NCI-H2107 treated with DMSO at 0.1 percent for 48 hours (cell line): ENCODE results near the gene PHACTR1.

Source experiments
- DNase-seq: peaks from one replicate; lab custom pipeline; 2025; ENCODE audit not compliant: unreplicated experiment; lab: John Stamatoyannopoulos, UW

Gene PHACTR1

GRCh38 chr6:13014504-13015378 is 298.2 kb downstream of the PHACTR1 start:
- DNase-seq, result no peak

- DNase-seq, result no peak
Observed at GRCh38 chr6:13015379-13015681, 298.8 kb downstream of the PHACTR1 start.

DNA sequence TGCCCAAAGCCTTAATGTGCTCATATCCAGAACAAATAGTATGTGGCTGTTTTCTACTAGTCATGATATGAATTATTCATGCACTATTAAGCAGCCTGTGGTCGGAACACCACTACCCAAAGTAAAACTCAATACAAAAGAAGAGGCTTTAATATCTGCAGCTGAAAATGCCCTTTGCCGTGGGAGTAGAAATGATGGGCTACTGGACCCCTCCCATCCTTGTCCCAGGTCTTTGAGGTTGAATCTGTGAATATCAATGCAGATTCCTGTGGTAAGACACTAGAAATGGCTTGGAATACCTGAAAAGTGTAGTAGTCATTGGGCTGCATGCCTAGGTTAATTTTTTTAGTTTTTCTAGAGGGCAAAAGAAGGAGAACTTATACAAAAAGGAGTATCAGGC is 308.0 kb downstream of the PHACTR1 start:
- DNase-seq, result no peak

- no peak for DNase-seq
Observed at GRCh38 chr6:13025893-13026499, 309.4 kb downstream of the PHACTR1 start.

DNA sequence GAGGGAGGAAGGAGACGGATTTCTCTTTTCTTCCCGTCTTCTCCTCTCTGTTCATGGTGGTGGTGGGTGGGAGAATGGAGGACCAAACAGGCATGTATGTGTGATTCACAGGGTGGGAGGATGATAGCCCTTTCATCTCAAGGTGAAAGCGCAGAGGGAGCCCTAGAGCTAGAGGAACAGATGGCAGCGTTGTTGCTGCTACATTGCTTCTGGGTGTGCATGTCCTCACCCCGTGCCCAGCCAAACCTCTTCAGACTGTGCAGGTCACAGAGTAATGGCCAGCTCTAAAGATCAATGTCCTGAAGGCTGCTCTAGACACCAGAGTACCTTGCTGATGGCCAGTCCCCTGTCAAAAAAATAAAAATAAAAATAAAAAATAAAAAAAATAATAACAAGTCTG is 310.0 kb downstream of the PHACTR1 start:
- DNase-seq, result no peak

DNA sequence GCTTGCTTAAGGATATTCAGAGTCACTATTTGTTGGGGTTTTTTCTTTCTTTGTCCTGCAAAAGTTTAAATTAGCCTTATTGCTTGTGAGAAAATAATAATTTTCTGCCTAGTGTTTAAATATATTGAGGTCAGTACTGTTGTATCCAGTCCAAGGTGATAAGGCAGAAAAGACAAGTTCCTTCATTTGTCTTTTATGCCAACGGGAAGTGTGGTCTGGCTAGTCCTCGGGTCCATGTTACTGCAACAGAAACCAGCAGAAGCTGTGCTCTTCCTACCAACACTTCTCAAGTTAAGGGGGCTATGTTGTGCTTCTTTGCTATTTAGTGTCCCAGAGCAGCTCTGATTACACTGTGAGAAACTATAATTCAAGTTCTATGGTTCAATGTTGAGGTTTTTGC is 310.6 kb downstream of the PHACTR1 start:
- no peak for DNase-seq

- DNase-seq, result no peak
Observed at GRCh38 chr6:13030396-13030795, 313.8 kb downstream of the PHACTR1 start.

DNA sequence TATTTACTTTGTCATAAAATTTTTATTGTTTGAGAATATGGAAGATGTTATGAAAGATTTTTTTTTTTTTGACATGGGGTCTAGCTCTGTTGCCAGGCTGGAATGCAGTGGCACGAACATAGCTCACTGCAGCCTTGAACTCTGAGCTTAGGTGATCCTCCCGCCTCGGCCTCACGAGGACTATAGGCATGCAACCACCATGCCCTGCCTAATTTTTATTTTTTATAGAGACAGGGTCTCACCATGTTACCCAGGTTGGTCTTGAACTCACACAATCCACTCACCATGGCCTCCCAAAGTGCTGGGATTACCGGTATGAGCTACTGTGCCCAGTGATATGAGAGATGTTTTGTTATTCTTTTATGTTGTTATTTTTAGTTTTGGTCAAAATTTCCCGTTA is 316.0 kb downstream of the PHACTR1 start:
- DNase-seq, result no peak

- no peak for DNase-seq
Observed at GRCh38 chr6:13033145-13033544, 316.6 kb downstream of the PHACTR1 start.

DNA sequence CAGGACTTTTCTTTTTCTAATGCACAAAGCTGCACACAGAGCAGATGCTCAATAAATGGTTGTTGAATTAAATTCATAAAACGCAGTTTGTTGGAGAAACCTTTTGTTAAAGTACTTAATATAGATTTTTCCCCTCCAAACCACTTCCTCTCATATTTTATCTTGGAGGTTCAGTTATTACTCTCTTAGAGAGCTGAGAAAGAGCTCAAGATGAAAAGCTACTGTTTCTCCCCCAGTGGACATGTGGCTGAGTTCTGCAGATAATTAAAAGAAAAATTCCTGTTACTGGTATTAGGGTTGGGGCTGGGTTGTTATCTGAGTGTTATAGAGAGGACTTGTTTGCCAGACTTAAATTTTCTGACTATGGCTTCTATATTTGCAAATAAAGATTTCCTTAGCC is 317.7 kb downstream of the PHACTR1 start:
- DNase-seq, result no peak

GRCh38 chr6:13035606-13036005 is 319.0 kb downstream of the PHACTR1 start:
- no peak for DNase-seq

DNA sequence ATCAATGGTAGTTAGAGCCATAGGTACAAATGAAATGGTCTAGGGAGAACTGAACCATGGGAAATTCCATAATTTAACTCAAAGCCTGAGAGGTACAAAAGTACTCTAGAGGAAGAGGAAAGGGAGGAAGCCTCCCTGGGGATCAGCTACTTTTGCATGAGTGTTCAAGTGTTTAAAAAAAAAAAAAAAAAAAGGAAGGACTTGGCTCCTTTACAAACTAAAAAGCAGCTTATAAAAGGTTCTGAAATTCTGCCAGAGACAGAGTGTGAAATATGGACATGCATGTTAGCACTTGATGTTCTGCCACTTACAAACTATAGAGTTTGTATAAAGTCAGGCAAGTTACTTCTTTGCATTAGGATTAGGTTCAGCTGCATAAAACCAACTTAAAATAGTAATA is 321.7 kb downstream of the PHACTR1 start:
- no peak for DNase-seq

DNA sequence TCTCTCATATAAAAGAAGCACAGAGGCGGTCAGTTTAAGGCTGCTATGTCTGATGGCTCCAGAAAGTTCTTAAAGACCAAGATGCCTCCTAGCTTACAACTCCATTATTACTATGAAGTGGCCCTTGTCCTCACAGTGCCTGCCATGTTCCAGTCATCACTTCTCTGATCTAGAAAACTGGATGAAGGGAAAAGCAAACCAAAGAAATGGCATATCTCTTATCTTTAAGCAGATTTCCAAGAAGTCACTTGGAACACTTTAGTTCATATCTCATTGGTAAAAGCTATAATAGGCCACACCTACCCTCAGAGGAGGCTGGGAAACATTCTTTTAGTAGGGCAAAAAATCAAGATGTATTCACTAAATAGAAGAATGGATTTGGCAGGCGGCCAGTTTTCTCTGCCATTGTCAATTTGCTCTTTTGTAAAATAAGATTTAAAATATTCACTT is 322.2 kb downstream of the PHACTR1 start:
- no peak for DNase-seq

- no peak for DNase-seq
Observed at GRCh38 chr6:13044390-13044789, 327.8 kb downstream of the PHACTR1 start.

- no peak for DNase-seq
Observed at GRCh38 chr6:13044896-13045295, 328.3 kb downstream of the PHACTR1 start.

GRCh38 chr6:13045676-13046075 is 329.1 kb downstream of the PHACTR1 start:
- DNase-seq, result no peak

DNA sequence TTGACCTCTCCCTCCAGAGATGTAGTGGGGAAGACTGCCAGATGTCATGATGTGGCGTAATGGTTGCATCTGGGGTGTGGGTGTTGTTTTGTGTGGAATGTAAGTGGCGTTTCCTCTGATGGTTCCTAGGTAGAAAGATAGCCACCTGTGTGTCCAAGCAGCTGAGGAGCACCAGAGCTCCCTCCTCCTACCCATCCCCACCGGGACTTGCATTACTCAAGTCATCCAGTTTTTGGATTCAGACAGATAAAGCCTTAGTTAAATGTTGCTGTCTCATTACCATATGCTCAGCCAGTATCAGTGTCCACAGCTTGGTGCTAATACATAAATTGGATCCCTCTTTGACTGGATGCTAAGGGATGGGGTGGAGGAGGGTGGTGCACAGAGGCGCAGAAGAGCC is 329.5 kb downstream of the PHACTR1 start:
- DNase-seq, result no peak

DNA sequence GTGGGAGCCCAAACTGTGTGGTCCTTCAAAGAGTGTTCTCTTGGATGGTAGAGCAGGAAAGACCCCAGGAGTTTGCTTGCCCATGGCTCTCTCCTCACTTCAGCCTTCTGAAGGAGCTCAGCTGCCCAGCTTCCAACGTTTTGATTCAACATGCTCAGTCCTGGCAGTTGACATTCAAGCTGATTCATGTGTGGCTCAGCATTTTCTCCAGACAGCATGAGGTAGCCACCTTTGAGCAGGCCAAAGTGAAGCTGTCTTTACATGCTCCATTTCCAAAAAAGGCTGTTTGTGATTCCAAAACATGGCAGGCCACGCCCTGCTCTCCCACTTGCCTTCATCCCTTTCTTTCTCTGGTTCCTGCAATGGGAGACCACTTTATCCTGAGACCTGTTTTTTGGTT is 331.5 kb downstream of the PHACTR1 start:
- no peak for DNase-seq

DNA sequence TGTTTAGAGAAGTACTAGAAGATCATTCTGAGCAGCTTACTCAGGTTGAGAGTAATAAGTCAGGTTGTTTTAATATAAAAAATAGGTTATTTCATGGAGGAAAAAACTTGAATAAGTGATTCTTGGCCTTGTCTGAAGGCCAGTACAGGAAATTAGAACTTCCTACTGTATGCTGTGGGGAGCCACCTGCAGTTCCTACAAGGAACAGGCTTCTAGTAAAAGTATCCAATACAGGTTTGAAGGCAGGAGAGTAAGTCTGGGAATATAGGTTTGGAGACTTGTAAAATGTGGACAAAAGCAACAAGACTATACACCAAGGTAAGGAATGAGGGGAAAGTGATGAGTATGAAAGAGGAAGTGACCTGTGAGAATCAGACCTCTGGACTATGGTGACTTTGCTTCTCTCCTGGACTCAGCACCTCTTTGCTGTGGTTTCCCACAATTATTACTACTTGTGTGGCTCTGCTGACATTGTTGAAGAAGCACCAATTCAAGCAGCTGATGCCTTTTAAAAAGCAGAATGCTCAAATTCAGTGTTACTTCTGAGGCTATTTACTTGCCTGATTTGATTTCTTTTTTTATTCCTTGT is 333.2 kb downstream of the PHACTR1 start:
- no peak for DNase-seq

DNA sequence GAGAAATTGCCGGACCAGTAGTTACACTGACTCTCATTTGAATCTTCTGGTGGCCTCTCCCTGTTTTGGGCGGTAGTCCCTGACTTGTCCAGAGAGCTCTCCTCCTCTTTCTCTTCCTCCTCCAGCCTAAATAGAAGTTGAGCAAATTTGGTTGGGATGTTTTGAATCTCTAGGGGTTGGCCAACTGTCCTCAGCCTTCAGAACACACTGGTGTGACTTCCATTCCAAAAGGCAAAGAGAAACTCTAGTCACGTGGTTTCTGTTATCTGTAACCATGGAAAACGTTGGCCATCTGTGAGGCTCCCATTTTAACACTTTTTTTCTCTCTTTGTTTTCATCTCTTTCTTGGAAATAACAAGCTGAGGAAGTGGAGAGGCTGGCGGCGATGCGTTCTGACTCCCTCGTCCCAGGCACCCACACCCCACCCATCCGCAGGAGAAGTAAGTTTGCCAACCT is 336.5 kb downstream of the PHACTR1 start:
- DNase-seq, result no peak

DNA sequence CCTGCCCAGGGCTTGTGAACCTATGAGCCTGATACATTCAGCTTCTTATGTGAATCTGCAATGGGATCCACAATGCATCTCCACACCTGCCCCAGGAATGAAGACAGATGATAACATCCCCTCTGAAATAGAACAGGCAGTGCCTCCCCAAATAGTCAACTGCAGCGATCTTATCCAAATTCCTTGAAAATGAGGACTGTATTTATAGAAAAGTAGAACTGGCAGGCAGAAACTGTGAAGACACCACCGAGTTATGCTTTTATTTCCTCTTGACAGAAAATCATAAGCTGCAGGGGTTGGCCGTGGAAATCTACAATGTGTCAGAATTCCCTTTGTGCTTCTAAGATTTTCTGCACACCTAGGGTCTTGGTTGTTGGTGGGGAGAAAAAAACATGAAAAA is 341.5 kb downstream of the PHACTR1 start:
- no peak for DNase-seq

DNA sequence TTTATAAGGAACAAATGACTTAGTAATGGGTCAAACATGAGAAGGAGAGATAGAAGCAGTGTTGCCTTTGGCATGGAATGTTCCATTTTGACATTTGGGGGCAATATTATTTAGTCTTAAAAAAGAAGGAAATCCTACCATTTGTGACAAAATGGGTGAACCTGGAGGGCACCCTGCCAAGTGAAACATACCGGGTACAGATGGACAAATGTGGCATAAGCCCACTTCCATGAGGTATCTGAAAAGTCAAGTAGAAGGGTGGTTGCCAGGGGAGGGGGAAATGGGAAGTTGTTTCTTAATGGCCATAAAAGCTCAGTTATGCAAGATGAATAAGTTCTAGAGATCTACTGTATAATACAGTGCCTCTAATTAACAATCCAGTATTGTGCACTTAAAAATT is 342.5 kb downstream of the PHACTR1 start:
- DNase-seq, result no peak
